Measurements from ENCODE around the gene GPC5.

GPC5 gene

DNA sequence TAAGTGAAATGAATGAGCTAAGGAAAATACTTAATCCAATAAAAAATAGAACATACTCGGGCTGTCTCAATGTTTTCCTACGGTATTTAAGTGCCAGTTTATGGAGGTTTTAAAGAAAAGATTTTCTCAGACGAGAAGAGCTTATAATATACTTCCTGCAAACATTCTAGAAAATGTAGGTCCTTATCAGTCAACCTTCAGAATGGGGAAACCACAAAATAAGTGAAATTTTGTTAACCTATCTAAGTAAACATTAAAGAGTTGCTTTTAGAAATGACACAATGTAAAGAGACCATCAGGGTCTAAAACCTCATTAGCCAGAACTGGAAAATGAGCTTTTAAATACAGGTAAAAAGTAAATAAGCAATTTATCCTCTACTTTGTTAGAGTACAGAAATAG lies 38.8 kb upstream of the GPC5 start:
- DNase-seq (ENCODE audit: low read depth in 2 of 2): no peak
- H3K4me3 ChIP-seq (replicated peaks in 1 of 2; ENCODE audit: low read depth in 2 of 2, low read length in 2 of 2): no peak overlapping the region
- TF ChIP-seq, protein P1, sequence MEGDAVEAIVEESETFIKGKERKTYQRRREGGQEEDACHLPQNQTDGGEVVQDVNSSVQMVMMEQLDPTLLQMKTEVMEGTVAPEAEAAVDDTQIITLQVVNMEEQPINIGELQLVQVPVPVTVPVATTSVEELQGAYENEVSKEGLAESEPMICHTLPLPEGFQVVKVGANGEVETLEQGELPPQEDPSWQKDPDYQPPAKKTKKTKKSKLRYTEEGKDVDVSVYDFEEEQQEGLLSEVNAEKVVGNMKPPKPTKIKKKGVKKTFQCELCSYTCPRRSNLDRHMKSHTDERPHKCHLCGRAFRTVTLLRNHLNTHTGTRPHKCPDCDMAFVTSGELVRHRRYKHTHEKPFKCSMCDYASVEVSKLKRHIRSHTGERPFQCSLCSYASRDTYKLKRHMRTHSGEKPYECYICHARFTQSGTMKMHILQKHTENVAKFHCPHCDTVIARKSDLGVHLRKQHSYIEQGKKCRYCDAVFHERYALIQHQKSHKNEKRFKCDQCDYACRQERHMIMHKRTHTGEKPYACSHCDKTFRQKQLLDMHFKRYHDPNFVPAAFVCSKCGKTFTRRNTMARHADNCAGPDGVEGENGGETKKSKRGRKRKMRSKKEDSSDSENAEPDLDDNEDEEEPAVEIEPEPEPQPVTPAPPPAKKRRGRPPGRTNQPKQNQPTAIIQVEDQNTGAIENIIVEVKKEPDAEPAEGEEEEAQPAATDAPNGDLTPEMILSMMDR (IDR thresholded peaks at IDR 0.05; ENCODE audit: low read depth, low read length): no peak

DNA sequence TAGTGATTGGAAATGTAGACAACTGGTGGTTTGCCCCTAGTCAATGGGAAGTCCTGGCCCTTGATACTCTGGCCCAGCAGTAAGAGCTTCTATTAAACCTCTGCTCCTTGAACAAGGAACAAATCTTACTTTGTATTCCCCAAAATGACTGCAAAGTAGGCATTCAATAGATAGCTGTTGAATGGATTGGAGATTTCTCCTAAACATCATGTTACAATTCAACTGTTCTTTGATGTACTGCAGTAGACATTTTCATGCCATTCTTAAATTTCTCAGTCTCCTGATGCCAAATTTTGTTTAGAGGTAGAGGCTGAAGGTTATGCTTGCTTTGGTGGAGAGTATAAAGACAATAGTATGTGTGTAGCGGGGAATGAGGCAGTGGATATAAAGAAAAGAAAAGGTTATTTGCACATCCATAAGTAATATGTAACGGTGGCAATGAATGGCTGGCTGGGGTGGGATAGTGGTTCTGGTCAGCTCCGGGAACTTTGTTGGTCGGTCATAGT lies 38.1 kb upstream of the GPC5 start:
- TF ChIP-seq, protein P1 (IDR thresholded peaks at IDR 0.05; ENCODE audit: low read depth, low read length): no peak
- H3K4me3 ChIP-seq (replicated peaks in 1 of 2; ENCODE audit: low read depth in 2 of 2, low read length in 2 of 2): no peak overlapping the region
- DNase-seq (ENCODE audit: low read depth in 2 of 2): no peak

DNA sequence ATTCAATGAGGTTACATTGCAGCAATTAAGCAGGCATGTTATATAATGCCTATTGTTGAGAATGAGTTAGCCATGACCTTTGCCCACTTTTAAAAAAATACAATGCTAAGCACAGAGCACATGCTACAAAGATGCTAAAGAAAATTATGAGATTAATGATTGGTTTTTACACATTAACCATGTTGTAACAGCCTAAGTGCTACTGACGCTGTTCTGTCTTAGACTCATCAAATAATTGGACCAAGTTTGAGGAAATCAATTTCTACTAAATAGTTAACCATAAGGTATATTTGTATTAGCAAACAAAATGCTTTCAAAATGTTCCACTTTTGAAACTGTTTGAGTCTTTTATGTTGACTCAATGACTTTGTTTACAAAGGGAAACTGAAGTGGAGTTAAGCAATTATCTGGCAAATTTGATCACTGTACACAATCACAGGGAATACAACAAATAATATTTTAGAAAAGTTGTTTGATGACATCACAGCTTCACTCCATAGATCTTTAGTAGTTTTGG lies 36.6 kb upstream of the GPC5 start:
- H3K4me3 ChIP-seq (replicated peaks in 1 of 2; ENCODE audit: low read depth in 2 of 2, low read length in 2 of 2): no peak overlapping the region
- TF ChIP-seq, protein P1 (IDR thresholded peaks at IDR 0.05; ENCODE audit: low read depth, low read length): no peak
- DNase-seq (ENCODE audit: low read depth in 2 of 2): no peak

DNA sequence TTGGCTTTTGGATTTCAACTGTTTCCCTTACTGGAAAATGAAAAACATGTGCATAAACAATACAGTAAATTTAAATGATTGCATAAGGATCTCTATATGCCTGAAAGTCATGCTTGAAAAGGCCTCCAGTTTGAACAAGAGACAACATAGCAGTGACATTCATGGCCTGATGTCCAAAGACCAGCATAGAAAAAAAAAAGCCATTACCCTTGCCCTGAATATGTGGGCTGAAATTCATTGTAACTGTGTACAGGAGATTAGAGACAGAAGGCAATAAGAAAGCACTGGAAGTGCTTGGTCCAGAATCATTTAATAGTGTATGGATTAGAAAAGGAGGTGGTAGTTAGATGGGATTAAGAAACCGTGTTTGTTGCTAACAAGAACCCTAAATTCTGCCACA lies 35.5 kb upstream of the GPC5 start:
- no peak for DNase-seq (ENCODE audit: low read depth in 2 of 2)
- TF ChIP-seq, protein P1 (IDR thresholded peaks at IDR 0.05; ENCODE audit: low read depth, low read length): no peak
- no peak overlapping the region for H3K4me3 ChIP-seq (replicated peaks in 1 of 2; ENCODE audit: low read depth in 2 of 2, low read length in 2 of 2)

DNA sequence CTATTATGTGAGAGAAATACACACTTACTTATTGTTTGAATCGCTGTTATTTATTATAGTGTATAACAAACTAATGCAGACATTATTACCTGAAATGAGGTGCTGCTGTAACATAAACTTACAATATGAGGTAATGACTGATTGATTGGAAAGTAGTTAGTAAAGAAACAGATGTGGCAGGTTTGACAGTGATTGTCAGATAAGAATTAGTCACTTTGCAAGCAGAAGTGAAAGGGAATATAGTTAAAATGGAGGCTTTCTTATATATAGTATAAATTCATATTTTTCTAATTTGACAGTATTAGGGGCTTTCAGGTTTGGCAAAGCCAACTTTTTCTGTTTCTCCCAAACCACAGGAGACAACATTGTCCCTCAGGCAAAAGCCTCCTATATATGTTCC lies 30.3 kb upstream of the GPC5 start:
- no peak for DNase-seq (ENCODE audit: low read depth in 2 of 2)
- TF ChIP-seq, protein P1 (IDR thresholded peaks at IDR 0.05; ENCODE audit: low read depth, low read length): no peak

DNA sequence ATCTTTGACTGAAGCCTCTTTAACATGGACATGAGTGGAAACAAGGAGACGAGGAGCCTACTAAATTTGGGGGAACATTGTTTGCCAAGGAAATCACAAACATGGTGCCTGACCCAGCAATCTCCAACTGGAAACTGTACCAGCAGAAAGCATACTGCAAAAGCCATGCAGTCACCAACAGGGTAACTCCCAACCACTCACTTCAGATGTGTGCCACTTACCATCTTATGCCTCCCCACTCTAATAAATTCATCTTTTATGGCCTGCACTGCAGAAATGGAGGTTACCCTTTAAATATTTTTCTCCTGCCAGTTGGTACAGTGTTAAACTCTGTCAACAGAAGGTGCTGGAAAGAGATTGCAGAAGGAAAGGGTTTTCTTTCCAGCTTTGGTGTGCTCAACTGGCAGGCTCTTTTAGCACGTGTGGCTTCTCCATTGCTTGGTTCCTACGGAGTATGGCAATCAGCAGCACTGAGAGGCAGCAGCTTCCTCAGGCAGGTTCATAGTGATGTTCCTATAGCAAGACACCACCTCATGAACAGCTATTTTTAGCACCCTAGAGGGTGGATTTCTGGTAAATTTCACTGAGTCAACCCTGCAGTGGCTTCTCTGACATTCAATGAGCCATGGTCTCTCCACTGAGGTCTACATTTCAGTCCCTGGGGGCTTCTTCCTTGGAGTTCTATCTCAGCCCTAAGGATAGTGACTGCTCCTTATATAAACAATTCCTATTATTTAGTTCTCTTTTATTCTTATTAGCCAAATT lies 29.6 kb upstream of the GPC5 start:
- TF ChIP-seq, protein P1 (IDR thresholded peaks at IDR 0.05; ENCODE audit: low read depth, low read length): no peak
- H3K4me3 ChIP-seq (replicated peaks in 1 of 2; ENCODE audit: low read depth in 2 of 2, low read length in 2 of 2): no peak overlapping the region
- DNase-seq (ENCODE audit: low read depth in 2 of 2): peak; percentile 14 to 28

More for the DNA sequence above, 30.3 kb upstream of the GPC5 start:
- no peak overlapping the region for H3K4me3 ChIP-seq (replicated peaks in 1 of 2; ENCODE audit: low read depth in 2 of 2, low read length in 2 of 2)

All from cardiac fibroblast (primary cell).